ENCODE results near the gene LRRC2.
"Not testable (repeated sequence)": the region's sequence is repeated elsewhere in the genome, so short reads cannot be mapped to it uniquely, and the experiment has no call there.

LRRC2 gene, protein sequence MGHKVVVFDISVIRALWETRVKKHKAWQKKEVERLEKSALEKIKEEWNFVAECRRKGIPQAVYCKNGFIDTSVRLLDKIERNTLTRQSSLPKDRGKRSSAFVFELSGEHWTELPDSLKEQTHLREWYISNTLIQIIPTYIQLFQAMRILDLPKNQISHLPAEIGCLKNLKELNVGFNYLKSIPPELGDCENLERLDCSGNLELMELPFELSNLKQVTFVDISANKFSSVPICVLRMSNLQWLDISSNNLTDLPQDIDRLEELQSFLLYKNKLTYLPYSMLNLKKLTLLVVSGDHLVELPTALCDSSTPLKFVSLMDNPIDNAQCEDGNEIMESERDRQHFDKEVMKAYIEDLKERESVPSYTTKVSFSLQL

DNA sequence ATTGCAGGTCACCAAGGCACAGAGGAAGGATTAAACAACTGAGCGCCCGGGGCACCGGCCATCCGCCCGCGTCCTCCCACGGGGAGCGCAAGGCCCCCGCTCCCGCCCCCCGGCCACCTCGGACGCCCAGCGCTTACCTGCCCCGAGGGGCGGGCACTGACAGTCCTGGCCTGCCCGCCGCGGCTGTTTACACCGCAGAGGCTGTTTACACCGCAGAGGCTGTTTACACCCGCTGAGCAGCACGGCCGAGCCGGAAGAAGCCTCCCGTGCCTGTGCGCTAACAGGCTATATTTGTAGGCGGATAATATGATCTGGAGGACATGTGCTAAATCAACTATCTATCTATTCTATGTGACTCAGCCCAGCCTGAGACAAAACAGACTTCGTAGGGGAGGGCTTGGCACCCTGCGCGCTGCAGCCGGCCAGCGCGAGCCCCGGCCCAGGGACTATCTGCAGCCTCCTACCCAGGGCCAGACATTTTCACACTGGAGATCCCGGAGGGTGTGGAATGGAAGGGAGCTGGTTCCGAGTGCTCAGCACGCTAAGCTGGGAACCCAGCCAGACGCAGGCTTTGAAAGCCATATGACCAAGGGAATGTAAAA, at the start of gene LRRC2:
Gene LRRC2, minus strand, starts transcription at position 263 of the 602 bp plus-strand sequence. CDS start 14,711 bp downstream, outside the sequence.
- no peak for DNase-seq

DNA sequence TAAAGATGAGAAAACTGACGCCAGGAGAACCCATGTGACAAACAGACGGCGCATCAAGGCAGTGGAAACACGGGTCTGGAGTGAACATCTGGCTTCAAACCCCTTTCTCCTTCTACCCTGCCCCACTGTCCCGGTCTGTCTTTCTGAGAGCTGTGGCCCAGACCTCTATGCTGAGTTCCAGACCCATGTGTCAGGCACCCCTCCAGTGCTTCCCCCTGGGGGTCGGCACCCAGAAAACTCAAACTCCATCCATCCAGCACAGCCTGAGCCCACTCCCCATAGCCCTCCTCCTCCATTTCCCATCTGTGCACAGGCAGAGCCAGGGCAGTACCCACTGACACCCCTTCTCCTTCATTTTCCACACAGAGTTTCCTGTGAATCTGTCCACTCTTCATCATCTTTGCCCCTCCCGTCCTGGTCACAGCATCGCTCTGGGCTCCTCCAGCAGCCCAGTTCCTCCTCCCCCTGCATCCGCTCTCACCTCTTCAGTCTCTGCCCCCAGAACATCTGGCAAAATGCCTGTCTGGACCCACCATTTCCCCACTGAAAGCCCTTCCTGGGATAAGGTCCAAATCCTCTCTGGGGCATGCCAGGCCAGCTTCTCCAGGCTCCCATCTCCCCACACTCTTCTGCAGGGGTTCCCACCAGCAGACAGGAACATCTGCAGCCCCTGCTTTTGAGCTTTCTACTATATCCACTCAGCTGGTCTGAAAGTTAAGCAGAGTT, 49.1 kb upstream of the LRRC2 start:
- DNase-seq = no peak

DNA sequence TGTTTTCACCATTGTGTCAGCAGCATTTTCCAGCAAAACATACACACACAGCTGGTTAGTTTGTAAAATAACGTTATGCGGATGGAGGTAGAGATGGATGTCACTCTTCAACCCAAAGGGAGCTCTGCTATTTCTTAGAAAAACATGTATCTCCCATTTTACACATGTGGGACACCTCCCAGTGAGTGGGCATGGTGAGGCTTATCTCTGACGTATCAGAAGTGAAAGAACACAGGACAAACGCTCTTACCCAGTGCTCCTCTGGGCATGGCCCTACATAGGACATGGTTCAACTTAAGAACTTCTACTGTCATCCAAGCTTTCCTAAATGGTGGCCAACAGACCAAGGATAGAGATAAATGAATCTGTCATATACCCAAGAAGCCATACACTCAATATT, 48.3 kb upstream of the LRRC2 start:
- no peak for DNase-seq

DNA sequence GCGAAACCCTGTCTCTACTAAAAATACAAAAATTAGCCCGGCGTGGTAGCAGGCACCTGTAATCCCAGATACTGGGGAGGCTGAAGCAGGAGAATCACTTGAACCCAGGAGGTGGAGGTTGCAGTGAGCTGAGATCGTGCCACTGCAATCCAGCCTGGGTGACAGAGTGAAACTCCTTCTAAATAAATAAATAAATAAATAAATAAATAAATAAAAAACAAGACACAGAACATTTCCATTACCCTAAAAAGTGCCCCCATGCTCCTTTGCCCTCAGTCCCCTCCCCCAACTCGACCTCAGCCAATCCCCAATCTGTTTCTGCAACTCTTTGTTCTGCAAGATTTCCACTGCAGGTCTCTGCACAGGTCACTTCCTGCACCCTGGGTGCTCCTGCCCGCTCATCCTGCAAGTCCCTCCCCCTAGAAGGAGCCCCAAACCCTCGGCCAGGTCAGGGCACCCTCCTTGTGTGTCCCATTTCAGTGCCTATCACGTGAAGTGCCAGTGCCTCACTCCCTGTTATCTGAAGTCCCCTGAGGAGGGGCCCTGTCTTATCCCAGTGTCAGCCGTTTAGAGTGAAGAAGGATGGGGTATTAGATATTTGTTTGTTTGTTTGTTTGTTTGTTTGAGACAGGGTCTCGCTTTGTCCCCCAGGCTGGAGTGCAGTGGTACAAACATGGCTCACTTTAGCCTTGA, 47.4 kb upstream of the LRRC2 start:
- DNase-seq = no peak

DNA sequence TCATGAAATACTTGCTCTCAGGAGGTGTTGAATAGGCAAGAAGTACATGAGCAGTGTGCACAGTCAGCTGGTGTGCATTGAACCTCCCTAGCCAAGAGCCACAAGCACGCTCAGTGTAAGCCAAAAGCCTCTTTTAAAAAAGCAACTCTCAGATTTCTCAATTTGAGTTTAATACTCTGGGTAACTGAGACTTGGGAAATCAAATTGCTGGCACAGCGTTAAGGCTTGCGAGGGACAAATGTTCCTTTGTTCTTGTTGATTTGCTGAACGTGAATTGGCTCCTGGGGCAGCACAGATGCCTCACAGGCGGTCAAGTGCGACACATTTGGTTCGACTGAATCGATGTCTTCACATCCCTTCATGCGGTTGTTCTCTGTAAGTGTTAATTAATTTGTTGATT, 46.2 kb upstream of the LRRC2 start, which contains the start of gene FAM240A:
Gene FAM240A, plus strand, starts transcription at position 202 of the 400 bp plus-strand sequence. Its CDS starts 159 bp downstream, at position 361.
- no peak for DNase-seq

DNA sequence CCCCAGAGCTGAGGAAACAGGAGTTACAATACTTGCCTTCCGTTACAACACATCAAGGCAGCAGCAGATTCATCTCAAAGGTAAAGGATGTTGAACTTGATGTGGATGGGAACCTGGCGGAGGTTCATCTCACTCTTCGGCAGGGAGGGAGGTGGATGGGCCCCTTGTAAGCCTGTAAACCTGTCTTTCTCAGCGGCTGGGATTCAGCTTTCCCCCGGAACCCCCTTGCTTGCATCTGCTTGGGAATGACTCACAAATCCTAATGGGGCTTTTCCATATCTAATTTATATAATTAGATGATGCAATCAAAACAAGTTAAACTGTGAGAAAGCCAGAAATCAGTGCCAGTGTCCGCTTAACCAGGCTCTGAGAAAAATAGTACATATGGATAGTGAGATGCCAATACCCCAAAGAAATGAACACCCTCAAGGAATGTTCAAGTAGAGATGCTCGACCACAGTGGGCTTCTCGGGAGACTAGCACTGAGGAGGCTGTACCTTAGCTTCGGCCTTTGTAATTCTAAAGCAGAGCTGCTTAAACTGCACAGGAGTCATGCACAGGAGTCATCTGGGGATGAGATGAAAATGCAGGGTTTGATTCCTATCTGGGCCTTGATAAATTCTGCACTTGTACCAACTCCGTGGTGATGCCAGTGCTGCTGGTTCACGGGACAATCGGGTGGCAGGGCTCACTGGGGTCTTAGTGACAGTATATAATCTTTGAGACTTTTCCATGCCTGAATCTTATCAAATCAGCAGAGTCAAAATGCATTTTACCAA, 44.0 kb upstream of the LRRC2 start:
- no peak for DNase-seq

DNA sequence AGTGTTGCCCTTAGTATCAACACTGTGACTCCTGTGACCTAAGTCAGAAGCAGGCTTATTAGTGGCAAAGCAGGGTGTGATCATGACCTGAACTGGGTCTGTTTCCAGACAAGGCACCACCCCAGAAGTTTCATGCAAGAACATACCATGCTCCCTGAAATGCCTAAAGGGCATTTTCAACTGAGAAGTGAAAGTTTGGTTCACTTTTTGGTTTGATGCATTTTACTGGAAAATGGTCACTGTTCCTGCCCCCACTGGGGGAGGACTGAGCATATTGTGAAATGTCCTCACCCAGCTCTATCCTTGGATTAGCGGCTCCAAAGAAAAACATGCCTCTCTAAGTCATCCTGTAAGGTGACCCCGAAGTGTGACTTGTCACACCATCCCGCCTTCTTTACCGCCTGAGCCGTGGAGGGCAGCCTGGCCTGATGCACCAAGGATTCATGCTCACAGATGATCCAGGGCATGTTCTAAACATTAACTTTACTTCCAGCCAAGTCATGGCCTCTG, 43.2 kb upstream of the LRRC2 start:
- DNase-seq = no peak

DNA sequence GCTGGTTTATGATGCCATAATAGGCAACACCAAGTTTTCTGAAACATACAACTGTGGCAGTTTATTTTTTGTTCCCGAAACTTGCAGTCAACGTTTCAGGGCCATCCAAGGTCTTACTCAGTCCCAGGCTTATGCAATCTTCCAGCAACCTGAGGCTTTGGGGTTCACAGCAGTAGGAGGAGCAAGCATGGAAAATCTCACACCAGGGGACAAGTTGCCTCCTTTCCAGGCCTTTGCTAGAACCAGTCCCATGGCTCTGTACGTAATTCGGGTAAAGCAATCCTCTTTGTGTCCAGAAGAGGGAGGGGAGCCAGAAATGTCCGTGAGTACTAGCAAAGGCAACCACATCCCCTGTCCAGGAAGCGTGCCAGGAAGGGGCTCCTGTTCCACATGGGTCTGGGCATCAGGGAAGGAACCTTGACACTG, 41.5 kb upstream of the LRRC2 start:
- no peak for DNase-seq

DNA sequence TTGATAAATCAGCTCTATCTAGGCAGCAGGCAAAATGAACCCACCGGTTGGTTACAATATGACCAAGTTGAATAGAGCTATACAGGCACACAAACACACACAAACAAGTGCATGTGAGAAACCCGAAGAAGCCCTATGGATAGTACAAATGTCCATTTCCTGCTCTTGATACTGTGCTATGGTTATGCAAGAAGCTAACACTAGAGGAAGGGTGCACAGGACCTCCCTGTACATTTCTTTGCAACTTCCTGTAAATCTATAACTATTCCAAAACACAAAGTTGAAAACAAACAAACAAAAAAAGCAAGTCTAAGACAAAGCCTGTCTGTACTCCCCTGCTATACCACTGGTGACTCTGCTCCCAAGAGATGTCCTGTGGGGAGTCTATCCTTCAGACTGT, 38.0 kb upstream of the LRRC2 start:
- DNase-seq = no peak

DNA sequence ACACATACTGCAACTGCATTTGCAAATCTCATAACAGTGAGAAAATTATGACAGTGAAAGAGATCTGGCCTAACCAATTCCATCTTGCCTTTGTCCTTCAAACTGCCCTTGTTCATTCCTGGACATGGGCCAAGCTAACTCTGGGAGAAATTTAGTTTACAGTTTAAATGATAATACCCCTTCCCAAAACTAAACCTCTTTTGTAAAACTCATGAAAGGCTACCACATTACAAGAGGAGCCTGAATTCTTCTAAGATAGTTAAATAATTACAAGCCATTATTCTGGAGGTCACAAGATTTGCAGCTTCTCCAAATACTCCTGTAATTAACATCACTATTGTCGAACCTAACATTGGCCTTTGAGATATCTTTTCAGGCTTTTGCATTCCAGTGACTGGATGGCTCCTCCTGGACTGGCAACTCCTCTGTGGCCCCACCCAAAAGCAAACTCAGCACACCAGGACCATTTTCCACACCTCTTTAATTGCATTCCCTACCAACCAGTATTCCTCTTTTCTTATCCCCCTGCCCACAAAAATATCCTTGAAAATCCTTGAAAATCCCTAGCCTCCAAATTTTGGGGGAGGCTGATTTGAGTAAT, 37.4 kb upstream of the LRRC2 start:
- DNase-seq = no peak

DNA sequence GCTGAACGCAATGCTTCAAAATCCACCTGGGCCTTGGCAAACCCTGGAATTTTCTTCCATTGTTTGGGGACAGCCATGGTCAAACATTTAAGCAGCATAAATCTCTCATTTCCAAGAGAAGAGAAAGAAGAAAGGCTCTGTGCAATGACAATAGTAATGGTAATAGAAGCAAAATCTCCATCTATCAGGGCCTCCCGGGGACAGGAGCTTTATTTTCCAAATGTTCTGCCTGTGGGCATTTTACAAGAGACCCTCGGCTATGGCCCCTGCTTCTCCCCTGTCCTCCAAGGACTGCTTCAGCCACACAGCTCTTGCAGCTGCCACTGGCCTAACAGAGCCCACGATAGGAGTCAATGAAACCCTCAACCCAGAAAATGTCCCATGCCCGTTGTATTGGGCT, 33.5 kb upstream of the LRRC2 start:
- no peak for DNase-seq

DNA sequence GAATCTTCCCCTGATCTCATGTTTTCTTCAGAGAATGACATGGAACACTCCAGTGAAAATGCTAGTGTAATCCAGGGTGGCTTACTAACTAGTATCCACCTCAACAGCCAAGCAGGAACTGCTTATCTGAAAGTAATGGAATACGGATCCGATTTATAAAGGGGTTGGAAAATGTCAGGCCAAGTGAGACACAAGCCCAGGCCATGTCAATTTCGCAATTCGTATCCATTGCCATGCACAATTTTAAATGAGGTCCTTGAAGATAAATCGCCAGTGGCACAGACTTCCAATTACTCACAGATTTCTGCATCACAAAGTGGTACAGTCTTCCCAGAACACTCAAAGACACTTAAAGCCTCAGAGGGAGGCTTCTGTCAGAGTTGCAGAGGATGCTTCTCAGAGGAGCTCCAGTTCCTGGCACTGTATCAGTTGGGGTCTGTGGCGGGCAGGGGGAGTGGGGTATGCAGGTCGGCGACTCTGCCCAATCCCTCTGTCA, 29.8 kb upstream of the LRRC2 start:
- no peak for DNase-seq

DNA sequence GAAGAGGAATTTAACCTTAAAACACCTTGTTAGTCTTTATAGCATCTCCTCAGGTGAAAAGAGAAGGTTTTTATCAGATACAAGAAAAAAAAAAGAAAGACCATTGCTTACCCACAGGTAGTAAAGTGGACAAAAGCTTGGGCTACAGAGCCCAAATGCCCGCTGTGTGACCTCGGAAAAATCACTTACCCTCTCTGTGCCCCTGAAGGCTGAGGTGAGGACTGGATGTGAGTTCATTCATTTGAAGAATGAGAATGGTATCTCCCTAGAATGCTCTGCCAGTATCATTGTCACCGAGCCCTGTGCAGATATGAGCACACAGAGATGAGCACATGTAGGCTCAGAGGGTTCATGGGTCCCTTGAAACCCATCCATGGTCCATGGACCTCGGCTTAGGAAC, 28.6 kb upstream of the LRRC2 start:
- DNase-seq = no peak

DNA sequence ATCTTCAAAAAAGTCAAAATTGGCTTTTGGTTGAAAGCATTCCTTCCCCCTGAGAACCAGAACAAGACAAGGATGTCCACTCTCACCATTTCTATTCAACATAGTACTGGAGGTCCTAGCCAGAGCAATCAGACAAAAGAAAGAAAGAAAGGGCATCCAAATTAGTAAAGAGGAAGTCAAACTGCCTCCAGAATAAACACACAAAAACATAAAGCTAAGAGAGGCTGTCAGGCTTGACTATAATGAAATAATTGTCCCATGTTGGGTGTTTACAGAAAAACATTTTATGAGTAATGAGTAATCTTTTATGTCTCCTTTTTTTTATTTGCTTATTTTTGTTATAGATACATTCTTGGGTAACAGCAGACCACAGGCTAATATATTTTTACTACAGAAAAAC, 27.9 kb upstream of the LRRC2 start:
- no peak for DNase-seq

DNA sequence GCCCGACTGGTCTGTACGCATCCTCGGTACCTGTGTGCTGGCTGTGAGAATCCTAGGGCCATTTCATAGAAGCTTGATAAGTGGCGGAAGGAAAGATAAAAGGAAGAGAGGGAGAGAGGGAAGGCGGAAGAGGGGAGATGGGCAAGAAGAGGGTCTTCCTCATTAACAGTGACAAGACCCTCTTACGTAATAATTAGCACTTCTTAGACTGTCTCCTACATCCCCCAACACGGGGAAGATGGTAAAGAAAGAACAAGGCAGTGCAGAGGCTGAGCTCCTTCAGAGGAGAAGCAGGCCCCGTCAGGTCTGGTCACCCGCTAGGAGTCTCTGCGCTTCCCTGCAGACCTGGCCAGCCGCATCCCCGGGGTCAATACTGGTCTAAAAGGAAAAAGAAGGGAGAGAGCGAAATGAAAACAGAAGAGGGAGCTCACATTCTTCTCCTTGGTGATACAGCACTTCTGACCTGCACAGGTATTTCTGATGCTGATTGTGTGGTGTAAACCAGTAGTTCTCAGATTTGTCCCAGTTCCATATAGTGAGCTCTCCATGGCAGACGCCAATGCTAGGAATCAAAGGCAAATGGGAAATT, 27.3 kb upstream of the LRRC2 start:
- DNase-seq = no peak

DNA sequence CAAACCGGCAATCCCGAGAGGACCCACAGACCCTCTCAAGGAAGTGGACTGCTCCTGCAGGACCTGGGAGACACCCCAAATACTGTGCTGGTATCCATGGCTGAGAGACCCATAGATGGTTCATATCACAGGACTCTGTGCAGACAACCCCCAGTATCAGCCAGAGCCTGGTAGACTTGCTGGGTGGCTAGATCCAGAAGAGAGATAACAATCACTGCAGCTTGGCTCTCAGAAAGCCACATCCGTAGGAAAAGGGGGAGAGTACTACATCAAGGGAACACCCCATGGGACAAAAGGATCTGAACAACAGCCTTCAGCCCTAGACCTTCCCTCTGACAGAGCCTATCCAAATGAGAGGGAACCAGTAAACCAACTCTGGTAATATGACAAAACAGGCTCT, 21.2 kb upstream of the LRRC2 start:
- DNase-seq = not testable (repeated sequence)

DNA sequence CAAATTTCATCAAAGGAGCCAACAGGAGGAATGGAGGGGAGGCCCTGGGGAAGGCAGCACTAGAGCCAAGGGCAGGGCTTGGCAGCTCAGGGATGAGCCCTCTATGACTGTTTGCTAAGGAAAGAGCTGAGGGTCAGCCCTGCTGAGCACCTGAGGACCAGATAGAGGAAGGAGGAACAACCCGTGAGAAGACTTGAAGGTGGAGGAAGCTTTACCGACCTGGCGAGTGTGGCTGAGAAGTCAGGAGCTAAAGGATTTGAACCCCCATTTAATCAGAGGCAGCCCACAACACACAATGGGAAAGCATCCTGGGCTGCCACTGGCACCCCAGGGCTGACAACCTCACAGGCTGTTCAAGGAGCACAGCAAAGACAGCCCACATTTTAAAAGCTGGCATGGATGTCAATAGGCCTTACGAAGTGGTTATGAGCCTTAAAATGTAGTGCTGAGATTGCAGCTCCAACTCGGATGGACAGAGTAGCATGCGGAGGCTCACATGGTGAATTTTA, 20.7 kb upstream of the LRRC2 start:
- DNase-seq = no peak

DNA sequence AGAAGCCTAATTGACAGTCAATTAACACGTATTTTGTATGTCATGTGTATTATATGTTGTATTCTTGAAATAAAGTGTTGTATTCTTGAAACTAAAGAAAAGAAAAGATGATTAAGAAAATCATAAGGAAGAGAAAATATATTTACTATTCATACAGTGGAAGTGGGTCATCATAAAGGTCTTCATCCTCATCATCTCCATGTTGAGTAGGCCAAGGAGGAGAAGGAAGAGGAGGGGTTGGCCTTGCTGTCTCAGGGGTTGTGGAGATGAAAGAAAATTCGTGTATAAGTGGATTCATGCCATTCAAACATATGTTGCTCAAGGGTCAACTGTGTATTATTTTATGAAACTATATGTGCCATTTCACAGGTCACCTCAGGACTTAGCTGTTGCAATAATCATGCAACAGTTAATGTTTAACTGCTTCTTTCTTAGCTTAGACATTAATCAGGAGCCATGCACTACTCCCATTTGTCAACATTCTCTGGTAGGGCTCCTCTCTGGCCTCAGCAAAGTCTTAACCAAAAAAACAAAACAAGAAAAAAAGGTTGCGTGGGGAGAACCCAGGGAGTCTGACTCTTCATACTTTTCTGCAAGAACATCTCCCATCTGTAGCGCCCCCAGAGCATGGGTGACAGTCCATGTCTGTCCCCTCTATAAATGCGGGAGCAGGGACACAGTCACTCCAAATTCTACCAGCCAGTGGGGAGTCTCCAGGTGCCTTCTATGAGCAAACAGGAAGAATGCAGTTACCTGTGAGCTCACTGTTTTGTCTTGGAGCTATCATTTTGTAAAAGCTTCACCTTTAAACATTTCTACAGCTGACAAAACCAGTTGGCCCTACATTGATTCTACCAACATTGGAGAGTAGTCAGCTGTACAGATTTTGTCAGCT, 19.9 kb upstream of the LRRC2 start:
- no peak for DNase-seq

DNA sequence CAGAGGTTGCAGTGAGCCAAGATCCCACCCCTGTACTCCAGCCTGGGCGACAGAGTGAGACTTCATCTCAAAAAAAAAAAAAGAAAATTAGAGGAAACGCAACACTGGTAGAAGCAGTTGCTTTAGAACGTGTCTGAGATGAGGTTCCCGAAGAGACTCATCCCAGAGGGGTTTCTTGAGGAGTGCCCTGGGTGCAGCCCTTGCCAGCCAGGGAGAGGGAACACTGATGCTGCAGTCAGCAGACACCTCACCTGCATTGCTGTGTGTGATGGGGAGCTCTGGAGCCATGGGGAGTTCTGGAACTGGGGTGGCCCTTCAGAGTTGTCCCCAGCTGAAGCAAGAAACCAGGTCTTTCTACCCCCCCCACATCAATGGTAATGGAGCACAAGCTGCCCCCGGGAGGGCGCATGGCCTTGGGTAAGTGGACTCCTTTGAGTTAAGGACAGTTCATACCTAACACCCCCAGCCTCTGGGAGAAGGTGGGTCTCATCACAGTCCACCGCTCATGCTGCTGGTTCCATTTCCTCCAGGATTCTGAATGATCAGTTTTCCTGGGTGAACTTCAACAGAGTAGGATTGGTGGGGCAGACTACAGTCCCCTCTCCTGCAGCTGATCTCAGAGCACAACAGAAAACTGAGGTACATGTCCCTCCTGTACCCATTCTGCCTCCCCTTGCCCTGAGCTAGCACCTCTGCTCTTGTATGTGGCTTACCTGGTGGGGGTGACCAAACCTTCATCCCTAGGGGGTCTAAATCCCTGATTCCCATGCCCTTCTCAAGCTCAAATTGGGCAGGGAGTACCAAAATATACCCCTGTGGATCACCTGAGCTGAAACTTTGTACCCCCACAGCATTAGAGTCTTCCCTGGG, 18.7 kb upstream of the LRRC2 start:
- DNase-seq = no peak
